ENCODE measurements around the gene CLDN2.

Gene CLDN2

DNA sequence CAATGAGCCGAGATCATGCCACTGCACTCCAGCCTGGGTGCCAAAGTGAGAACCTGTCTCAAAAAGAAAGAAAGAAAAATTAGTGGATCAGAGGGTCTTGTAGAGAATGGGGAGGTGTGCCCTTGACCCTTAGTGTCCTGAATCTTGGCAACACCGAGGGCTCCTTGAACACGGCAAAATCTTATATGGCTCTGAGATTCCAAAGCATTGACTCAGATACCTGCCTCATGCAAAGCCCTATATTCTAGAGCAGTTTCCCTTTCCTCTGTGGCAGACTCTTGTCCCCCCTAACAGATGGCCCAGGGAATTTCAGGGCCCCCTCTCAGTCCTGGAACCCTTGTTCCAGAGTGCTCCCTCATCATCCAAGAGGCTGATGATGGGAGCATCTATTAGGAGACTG, 6.8 kb downstream of the CLDN2 start:
- DNase-seq: no peak

DNA sequence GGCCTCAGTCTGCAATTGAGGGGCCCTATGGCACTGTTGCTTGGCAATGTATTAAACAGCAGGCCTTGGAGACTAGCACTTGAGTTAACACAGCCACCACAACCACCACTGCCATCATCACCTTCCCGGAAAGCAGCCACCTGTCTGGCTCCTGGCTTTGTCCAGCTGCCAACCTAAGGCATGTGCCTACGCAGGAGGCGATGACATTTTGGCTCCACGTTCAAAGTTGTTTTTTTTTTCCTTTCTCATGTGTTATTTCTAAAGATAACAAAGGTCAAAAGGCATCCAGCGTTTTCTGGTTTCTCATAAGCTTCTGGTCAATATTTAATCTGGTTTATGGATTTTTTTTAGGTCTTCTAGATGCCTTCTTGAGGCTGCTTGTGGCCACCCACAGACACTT, 7.5 kb downstream of the CLDN2 start:
- no peak for DNase-seq

DNA sequence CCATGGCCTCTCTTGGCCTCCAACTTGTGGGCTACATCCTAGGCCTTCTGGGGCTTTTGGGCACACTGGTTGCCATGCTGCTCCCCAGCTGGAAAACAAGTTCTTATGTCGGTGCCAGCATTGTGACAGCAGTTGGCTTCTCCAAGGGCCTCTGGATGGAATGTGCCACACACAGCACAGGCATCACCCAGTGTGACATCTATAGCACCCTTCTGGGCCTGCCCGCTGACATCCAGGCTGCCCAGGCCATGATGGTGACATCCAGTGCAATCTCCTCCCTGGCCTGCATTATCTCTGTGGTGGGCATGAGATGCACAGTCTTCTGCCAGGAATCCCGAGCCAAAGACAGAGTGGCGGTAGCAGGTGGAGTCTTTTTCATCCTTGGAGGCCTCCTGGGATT, 8.0 kb downstream of the CLDN2 start:
- DNase-seq: no peak

DNA sequence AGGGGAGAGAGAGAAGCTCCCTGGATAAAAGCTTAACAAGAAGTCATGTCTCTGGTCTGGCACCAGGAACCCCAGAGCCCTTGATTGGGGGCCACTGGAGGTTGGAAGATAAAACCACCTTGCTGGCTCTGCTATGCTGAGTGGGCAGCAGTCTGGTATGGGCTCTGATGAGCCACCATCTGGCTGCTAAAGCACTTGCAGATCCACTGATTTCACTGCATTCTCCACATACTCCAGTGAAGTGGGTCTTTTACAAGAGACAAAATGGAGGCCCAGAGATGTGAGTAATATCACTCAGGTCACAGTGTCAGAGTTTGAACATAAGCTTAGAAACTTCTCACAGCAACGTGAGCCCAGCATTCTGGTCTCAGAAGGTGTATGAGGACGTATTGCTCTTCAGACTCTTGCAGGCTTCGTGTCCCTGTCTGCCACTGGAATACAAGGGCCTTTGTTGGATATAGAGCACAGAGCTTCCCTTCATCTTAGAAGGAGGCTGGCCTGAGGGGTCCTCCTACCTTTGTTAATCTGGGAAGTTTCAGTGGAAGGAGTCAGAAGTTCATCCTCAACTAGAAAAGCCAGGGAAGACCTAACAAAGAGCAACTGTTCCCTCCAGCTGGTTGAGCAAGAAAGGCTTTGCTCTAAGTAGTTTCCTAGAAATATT, 11.8 kb downstream of the CLDN2 start:
- DNase-seq: no peak

DNA sequence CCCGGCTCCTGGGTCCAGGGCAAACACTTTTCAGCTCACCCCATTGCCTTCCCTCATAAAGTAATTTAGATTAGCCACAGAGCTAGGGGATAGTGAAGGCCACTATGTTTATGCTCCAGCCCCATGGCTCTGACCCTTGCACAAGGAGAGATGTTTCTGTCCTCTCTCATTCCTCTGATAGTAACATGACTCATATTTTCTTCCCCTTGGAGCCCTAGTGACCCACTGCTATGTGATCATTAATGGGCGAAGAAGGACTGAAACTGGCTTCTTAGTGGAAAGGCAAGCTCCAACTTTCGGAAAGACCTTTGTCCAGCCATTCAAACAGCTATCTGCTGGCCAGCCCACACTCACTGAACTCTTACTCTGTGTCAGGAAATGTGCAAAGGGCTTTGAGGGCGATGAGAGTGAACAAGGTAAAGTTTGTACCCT, 12.3 kb downstream of the CLDN2 start:
- DNase-seq: no peak

DNA sequence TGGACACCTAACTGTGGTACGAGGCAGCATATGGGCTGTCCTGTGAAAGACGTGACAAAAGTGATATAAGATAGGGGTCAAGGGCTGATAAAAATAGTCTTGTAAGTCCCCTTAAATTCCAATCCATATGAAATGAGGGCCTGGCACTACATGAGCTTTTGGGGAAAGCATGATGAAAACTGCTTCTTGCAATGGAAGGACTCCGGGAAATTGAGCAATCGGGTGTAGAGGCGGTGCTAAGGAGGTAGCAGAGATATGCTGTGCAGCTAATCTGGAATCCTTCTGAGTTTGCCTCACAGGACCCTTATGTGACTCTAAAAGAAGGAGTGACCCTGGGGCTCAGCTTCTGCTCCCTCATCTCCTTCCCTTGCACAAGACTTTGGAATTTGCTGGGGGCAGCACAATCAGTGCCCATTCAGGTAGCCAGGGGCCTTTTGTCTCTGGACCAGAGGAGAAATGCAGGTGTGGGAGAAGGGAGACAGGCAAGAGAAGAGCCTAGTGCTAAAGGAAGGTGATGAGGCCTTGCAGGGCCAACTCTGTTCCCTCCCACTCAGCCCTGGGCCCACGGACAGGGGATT, 12.8 kb downstream of the CLDN2 start:
- DNase-seq: no peak

DNA sequence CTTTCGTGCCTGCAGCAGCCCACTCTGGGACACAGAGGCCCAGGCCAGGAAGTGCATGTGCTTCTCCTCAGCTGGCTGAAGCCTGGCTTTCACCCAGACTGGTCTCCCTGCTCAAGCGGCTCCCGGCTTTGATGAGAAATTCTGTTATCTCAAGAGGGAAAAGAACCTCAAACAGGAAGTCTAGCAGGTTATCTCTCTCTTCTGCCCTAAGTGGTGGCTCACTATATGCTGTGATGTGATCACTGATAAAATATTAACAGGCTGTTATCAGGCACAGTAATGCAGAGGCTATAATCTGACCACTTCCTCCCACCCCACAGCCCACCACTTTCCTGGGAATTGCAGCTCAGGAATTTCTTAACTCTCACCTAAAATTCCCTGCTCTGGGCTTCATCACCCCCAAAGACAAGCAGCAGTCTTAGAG, 13.3 kb downstream of the CLDN2 start:
- no peak for DNase-seq

DNA sequence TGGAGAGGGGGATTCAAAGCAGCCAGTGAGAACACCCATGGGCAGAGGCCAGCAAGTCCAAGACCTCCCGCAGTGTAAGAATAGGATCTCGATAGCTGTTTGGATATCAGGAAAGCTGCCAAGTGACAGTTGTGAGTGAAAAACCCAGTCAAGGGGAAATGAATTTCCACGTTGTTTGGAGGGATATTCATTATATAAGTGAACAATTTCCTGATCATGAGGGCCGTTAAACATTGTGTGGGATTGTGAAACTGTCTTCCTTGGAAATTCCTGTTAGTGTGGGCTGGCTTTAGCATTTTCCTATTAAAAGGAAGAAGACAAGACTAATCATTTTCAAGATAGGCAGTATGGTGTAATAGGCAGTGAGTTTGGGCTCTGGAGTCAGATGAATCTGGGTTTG, 15.0 kb downstream of the CLDN2 start:
- DNase-seq: peak in 1 of 2 experiments; percentile 42

DNA sequence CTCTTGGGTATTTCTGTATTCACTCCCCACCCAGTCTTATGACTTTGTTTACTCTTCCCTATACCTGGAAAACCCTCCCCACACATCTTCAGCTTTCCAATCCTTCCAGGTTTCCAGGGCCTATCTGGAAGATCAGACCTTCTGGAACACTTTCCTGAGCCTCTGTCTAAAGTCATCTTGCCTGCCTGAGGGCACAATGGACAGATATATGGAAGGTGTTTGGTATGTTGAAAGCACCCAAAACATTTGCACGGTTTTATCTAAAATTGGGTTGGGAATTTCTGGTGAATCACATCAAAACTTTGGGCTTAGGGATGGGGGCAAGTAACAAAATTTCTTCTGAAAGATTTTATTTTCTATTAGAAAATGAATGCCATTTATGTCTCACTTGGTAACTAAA, 16.0 kb downstream of the CLDN2 start:
- no peak for DNase-seq

DNA sequence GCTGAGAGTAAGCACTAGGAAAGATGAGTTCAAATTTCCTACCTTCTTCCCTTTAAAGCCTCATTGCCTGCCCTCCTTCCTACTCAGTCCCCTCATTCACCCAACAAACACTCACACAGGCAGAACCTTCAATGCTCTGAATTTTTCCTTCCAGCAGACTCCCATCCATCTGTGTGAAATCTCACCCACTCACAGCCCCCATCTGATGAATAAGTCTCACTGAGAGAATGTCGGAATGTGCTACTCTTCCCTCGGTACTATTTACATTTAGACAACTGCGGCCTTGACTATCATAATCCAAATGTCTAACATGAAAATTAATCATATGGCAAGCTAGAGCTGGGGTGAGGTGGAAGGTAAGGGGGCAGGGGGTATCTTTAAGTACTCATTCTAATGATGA, 19.4 kb downstream of the CLDN2 start:
- DNase-seq: no peak

DNA sequence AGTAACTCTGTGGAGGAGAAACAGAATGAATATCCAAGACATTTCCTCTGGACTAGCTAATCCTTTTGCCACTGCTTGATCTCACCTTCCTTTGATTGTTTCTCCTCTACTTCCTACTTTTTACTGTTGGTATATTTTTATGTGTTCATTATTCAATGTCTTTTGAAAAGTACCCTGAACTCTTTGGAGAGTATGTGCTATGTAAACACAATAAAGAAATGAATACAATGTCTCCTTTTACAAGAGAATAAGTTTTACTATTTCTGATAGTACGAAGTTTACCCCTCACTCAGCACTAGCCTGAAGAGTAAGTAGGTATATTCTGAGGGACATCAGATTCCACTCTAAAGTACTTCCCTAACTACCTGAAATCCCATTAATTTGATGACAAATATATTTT, 19.9 kb downstream of the CLDN2 start:
- DNase-seq: no peak

DNA sequence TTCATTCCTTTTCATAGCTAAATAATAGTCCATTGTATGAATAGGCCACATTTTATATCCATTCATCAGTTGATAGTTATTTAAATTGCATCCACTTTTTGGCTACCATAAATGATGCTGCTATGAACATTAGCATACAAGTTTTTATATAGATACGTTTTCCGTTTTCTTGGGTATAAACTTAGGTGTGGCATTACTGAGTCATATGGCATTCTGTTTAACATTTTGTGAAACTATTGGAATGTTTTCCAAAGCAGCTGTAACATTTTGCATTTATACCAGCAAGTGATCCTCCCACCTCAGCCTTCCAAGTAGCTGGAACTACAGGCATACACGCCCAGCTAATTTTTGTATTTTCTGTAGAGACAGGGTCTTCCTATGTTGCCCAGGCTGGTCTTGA, 26.3 kb downstream of the CLDN2 start:
- no peak for DNase-seq

DNA sequence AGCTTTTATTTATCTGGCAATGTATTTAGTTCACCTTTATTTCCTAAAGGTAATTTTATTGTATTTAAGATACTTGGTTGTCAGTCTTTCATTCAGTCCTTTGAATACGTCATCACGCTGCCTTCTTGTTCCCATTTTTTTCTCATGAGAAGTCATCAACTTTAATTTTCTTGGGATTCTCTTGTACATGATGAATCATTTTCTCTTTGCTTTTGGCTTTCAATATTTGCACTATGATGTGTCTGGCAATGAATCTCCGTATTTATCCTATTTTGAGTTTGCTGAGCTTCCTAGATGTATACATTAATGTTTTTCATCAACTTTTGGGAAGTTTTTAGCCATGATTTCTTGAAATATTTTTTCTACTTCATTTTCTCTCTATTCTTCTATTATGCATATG, 28.4 kb downstream of the CLDN2 start:
- DNase-seq: no peak

DNA sequence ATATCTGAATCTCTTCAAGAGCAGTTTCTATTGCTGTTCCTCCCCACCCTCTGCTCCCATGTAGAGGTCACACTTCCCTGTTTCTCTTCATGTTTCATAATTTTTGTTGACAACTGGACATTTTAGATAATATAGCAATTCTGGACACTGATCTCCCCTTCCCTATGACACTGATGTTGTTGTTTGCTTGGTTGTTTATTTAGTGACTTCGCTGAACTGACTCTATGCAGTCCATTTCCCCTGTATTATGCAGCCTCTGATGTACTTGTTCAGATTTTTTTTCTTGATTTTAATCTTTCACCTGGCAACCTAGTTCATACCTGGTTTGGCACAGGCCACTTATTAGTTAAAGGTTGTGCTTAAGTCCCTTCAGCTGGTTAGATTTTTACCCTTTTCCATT, 29.2 kb downstream of the CLDN2 start:
- DNase-seq: no peak

DNA sequence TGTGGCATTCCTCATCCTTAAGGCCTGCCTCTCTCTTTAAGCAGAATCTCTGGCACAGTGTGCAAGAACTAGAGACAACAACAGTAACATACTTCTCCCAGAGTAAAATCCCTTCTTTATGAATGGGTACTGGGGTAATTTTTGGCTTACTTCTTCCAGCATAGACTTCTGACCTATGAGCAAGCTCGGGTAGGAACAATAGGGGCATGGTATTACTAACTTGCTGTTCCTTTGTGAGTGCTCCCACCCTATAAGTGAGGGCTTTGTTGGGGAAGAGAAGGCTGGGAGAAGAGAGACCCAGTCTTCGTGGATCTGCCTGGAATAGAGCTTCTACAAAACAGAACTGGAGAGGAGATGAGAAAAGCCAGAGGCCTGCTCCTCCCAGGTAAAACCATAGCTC, 30.2 kb downstream of the CLDN2 start:
- no peak for DNase-seq

DNA sequence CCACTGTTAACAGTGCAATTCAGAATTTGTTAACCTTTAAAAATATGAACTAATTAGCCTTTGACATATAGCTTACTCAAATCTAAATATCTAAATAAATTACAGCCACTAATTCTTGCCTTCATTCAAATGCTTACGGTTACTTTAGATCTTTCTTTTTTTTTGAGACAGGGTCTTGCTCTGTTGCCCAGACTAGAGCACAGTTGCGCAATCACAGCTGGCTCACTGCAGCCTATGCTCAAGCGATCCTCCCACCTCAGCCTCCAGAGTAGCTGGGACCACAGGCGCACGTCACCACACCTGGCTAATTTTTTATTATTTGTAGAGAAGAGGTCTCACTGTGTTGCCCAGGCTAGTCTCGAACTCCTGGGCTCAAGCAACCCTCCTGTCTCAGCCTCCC, 31.0 kb downstream of the CLDN2 start:
- no peak for DNase-seq

DNA sequence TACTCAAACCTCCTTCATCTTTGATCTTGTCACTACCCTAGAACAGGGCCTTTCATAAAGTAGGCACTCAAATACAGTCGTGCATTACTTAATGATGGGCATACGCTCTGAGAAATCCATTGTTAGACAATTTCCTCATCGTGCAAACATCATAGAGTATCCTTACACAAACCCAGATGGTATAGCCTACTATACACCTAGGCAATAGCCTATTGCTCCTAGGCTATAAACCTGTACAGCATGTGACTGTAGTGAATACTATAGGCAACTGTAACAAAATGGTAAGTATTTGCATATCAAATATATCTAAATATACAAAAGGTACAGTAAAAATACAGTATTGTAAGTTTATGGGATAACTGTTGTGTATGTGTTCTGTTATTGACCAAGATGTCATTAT, 31.9 kb downstream of the CLDN2 start:
- DNase-seq: no peak

DNA sequence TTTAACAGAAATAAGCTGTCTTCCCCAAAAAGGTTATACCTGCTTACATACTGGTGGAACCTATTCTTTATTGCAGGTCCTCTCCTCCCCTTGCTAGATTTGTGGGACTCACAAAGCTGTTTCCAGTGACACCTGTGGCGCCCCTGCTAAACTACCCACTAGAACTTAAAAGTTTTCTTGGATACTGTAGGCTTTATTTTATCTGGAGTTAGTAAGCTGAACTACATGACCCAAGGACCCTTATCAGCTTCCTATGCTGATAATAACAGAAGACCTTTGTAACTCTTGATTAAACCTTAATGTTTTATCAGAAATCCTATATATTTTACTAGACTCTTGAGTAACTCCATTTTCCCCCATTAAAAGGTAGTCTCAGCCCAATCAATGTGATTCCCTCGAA, 32.3 kb downstream of the CLDN2 start:
- no peak for DNase-seq

DNA sequence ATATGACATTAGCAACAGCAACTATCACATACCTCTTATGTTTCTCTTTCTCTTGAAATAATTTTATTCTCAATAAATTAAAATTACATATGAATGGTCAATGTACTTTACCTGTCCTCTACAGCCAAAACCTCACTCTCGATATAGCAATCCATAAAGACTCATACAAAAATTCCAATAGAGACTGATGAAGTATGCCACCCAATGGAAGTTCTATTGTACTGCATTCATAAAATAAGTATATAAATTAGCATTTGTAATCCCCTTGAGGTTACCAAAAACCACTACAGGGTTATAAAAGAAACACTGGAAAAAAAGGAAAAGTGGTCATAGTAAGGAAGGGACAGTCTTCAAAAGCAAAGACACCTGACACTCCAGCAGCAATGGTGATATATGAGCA, 32.8 kb downstream of the CLDN2 start:
- peak in 1 of 2 experiments; percentile 3 for DNase-seq

DNA sequence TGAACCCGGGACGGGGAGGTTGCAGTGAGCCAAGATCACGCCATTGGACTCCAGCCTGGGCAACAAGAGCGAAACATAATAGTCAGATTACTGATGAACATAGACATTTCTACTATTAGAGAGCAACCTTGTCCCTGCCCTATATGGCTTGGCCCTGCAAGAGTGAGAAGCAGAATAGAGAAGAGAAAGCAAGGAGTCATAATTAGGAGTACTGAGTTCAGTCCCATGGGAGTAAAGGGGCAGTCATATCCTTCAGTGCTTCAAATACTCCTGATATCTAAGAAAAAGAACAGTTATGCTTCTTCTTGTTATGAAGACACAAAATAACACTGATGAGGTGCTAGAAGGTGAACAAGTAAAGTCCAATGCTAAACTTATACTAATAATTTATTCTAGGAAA, 33.8 kb downstream of the CLDN2 start:
- DNase-seq: no peak

DNA sequence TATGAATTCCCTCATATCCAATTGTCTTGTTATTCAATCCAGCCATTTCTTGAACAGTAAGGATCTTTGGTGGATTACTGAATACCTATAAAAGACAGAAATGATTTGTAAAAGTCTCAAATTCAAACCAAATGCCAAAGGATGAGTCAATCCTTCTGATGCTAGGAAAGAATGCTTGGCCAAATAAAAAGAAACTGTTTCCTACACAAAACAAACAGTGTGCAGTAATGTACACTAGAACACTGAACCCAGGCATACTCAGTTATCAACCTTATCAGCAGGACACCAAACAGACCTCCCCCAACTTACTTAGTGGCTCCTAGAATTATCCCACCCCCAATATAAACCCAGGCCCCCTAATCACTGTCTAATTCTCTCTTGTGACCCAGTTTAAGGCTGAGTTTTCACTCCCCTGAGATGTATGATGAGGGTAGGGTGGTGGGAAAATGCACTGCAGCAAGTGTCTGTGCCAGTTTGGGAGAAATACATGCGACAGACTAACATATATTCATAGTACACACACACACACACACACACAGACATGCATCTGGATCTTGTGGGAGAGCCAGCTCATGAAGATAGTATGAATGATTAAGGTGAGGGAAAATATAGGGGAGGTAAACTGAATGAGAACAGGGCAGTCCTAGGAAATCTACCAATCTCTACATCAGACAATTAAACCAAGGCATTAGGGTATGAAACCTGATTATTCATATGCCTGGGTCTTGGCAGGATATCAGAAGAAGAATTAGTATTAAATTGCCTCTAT, 35.0 kb downstream of the CLDN2 start:
- DNase-seq: no peak

DNA sequence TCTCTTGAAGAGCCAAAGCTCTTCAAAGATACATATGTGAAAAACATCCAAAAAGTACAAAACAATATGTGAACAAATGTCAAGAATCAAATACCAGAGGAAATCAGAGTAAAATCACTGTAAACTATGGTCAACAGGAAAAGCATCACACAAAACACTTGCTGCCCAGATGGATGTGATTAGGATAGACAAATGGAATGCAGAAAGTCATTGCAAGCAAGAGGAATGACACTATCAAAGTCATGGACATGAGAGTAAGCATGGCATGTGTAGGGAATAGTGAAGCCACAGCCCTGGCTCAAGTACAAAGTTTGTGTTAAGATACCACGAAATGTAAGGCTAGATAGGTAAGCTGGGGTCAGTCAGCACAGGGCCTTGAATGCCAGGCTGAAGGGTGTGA, 37.7 kb downstream of the CLDN2 start:
- no peak for DNase-seq

DNA sequence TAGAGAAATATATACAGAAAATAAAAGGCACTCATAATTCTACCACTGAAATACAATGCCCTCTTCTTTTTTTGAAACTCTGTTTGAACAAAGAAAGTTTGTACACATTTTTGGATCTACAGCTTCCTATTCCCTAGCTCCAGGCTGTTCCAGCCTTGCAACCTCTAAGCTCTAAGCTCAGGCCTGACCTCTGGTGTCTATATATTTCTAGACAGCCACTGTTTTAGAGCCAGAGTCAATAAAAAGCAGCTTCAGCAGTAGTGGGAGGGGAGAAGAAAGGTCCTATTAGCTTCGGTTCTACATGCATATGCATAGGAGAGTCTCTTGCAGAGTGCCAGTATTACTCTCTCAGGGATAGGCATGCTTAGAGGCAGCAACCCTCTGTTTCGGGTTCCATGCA, 39.7 kb downstream of the CLDN2 start:
- no peak for DNase-seq

DNA sequence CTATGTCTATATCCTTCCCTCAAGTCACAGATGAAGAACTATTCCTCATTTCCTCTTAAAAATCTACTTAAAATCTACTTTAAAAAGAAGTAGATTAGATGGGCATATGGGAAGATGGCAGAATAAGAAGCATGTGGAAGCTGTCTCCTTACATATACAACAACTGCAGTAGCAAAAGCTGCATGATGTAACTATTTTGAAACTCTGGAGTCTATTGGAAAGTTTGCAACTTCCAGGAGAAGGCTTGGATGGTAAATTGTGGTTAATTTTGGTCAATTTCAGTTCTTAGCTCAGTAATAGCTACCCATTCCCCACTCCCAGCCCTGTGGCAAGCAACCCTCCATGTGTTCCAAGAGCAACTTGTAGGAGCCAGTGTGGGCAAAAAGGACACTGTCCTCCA, 42.9 kb downstream of the CLDN2 start:
- DNase-seq: no peak

DNA sequence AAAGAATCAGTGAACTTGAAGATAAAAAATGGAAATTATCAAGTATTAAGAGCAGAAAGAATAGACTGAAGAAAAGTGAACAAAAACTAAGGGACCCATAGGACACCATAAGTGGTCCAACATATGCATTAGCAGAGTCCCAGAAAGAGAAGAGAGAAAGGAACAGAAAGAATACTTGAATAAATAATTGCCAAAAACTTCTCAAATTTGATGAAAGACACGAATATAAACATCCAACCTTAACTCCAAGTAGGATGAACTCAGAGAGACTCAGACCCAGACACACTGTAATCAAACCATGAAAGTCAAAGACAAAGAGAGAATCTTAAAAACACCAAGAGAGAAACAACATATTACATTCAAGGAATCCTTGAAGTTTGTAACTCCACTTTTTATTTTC, 44.1 kb downstream of the CLDN2 start:
- no peak for DNase-seq
